ENCODE data around the gene COTL1. TPM values are rescaled to one million over a fixed set of nuclear protein-coding genes. Genes with fewer than 3 reads are reported as not detected.

COTL1 gene
- total RNA-seq (10 to 100 TPM; 13.8 to 46.4 (median 26.1) TPM), polyA plus RNA-seq (10 to 100 TPM; 30.2 to 32.9 TPM)
- long read RNA-seq, donor 1, transcript COTL1-201 (4 exons, 1,843 nt) = major isoform, 6 of 34 reads
- long read RNA-seq, donor 1, partial matches to known transcripts = 4 of 34 reads
- long read RNA-seq, donor 1, other reads (novel, unspliced or antisense) = 22 of 34 reads
- long read RNA-seq, donor 2, transcript COTL1-201 (4 exons, 1,843 nt) = major isoform, 27 of 27 reads
- long read RNA-seq, donor 2, partial matches to known transcripts = 0 of 27 reads
- long read RNA-seq, donor 2, other reads (novel, unspliced or antisense) = 0 of 27 reads
- long read RNA-seq, donor 3, transcript COTL1-201 (4 exons, 1,843 nt) = major isoform, 91 of 129 reads
- long read RNA-seq, donor 3, partial matches to known transcripts = 9 of 129 reads
- long read RNA-seq, donor 3, other reads (novel, unspliced or antisense) = 29 of 129 reads

GRCh38 chr16:84617791-84618580 lies at the start of gene COTL1:
TSS of gene COTL1 (minus strand) at chr16:84618078. CDS start at chr16:84617914, 164 bp downstream.
- 0 to 1% (median 1%) methylated on average over 42 to 76 of the region's 76 CpGs for WGBS, 3 donors
- intact Hi-C loops (cut with DNase I) = loop anchor here in 1 of 4 donors (5.0 kb wide), 1 partner anchor 106 kb away; no protein-coding TSS in a partner anchor
- peak; percentile 68 for TF ChIP-seq POLR2A (IDR thresholded peaks at IDR 0.05)
- TF ChIP-seq EP300 (IDR thresholded peaks at IDR 0.05) = peak; percentile 40
- peak in 1 of 3 donors; percentile 8 for TF ChIP-seq CTCF (IDR thresholded peaks at IDR 0.05)
- Histone ChIP-seq H3K9me3 (no peaks in the 10 kb centered on the region), H3K27me3 (no peaks in the 10 kb centered on the region), H3K4me1 (ENCODE audit: insufficient read depth) (peaks cover 22% of the 10 kb centered on the region), H3K27ac (peak within 1 kb of the TSS; percentile 57 to 66), H3K4me3 (peak within 1 kb of the TSS; percentile 52), H3K36me3 (no peaks in the 10 kb centered on the region)
- peak; percentile 98 to 99 (median 99) for DNase-seq

GRCh38 chr16:84665843-84666242 lies 48.0 kb upstream of the COTL1 start:
- no peak for TF ChIP-seq EP300 (IDR thresholded peaks at IDR 0.05)
- no peak for TF ChIP-seq POLR2A (IDR thresholded peaks at IDR 0.05)
- no peak for TF ChIP-seq CTCF (IDR thresholded peaks at IDR 0.05)
- Histone ChIP-seq H3K27ac (no peak overlapping the region), H3K4me3 (no peak overlapping the region), H3K27me3 (no peaks in the 10 kb centered on the region), H3K4me1 (ENCODE audit: insufficient read depth) (no peaks in the 10 kb centered on the region), H3K36me3 (no peaks in the 10 kb centered on the region), H3K9me3 (no peaks in the 10 kb centered on the region)
- 89 to 98% (median 96%) methylated on average over 7 of the region's 7 CpGs for WGBS, 3 donors
- intact Hi-C loops (cut with DNase I) = no loop called here
- DNase-seq = no peak

- WGBS, 3 donors = 78 to 87% (median 78%) methylated on average over 2 of the region's 2 CpGs
- no peaks in the 10 kb centered on the region for H3K27me3 ChIP-seq
- intact Hi-C loops (cut with DNase I) = no loop called here
- H3K9me3 ChIP-seq = no peaks in the 10 kb centered on the region
- H3K4me1 ChIP-seq (ENCODE audit: insufficient read depth) = no peaks in the 10 kb centered on the region
- no peak overlapping the region for H3K4me3 ChIP-seq
- DNase-seq = no peak
- TF ChIP-seq CTCF (IDR thresholded peaks at IDR 0.05) (no peak), POLR2A (IDR thresholded peaks at IDR 0.05) (no peak), EP300 (IDR thresholded peaks at IDR 0.05) (no peak)
- H3K27ac ChIP-seq = no peak overlapping the region
- H3K36me3 ChIP-seq = no peaks in the 10 kb centered on the region
Measured at GRCh38 chr16:84665359-84665758, 47.5 kb upstream of the COTL1 start.

GRCh38 chr16:84663433-84664101 lies 45.7 kb upstream of the COTL1 start:
- Histone ChIP-seq H3K27ac (no peak overlapping the region), H3K36me3 (no peaks in the 10 kb centered on the region), H3K9me3 (no peaks in the 10 kb centered on the region), H3K27me3 (no peaks in the 10 kb centered on the region), H3K4me3 (no peak overlapping the region), H3K4me1 (ENCODE audit: insufficient read depth) (no peaks in the 10 kb centered on the region)
- TF ChIP-seq POLR2A (IDR thresholded peaks at IDR 0.05) = no peak
- no peak for TF ChIP-seq CTCF (IDR thresholded peaks at IDR 0.05)
- TF ChIP-seq EP300 (IDR thresholded peaks at IDR 0.05) = no peak
- DNase-seq = no peak
- 66 to 82% (median 70%) methylated on average over 9 of the region's 9 CpGs for WGBS, 3 donors
- intact Hi-C loops (cut with DNase I) = no loop called here

Data from ovary (tissue), 10 donors.